HUES6 (cell line): ENCODE data around the gene CCR8.

Source experiments
- H3K27ac ChIP-seq: 2 replicates; pipeline ENCODE4 v1.7.0; 2013; ENCODE audit warnings: low read depth, mild to moderate bottlenecking, low read length, inconsistent platforms
- H3K27me3 ChIP-seq: 2 replicates; pipeline ENCODE4 v1.6.1; 2013; ENCODE audit warnings: low read length; ENCODE audit not compliant: control insufficient read depth, insufficient read depth
- H3K36me3 ChIP-seq: 2 replicates; pipeline ENCODE4 v1.6.1; 2013; ENCODE audit warnings: low read length; ENCODE audit not compliant: control insufficient read depth, insufficient read depth
- H3K4me1 ChIP-seq: 2 replicates; pipeline ENCODE4 v1.6.1; 2013; ENCODE audit warnings: low read length; ENCODE audit not compliant: control insufficient read depth, insufficient read depth
- H3K4me3 ChIP-seq: 2 replicates; pipeline ENCODE4 v1.5.1; 2013; ENCODE audit warnings: low read depth, low read length
- H3K9ac ChIP-seq: one replicate; pipeline ENCODE4 v1.6.1; 2013; ENCODE audit warnings: mild to moderate bottlenecking, low read length
- H3K9me3 ChIP-seq: 2 replicates; pipeline ENCODE4 v1.6.1; 2013; ENCODE audit warnings: low read depth, low read length; ENCODE audit not compliant: control insufficient read depth, insufficient read depth

CCR8 gene

DNA sequence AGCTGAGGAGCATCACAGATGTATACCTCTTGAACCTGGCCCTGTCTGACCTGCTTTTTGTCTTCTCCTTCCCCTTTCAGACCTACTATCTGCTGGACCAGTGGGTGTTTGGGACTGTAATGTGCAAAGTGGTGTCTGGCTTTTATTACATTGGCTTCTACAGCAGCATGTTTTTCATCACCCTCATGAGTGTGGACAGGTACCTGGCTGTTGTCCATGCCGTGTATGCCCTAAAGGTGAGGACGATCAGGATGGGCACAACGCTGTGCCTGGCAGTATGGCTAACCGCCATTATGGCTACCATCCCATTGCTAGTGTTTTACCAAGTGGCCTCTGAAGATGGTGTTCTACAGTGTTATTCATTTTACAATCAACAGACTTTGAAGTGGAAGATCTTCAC lies 3.0 kb downstream of the CCR8 start:
- H3K36me3 ChIP-seq, result no peaks in the 10 kb centered on the region
- no peak overlapping the region for H3K27ac ChIP-seq
- no peaks in the 10 kb centered on the region for H3K9me3 ChIP-seq
- H3K4me1 ChIP-seq, result peaks cover 6% of the 10 kb centered on the region; the same call in 1 of the 2 replicates
- no peaks in the 10 kb centered on the region for H3K27me3 ChIP-seq
- H3K4me3 ChIP-seq, result no peak overlapping the region
- no peak overlapping the region for H3K9ac ChIP-seq

DNA sequence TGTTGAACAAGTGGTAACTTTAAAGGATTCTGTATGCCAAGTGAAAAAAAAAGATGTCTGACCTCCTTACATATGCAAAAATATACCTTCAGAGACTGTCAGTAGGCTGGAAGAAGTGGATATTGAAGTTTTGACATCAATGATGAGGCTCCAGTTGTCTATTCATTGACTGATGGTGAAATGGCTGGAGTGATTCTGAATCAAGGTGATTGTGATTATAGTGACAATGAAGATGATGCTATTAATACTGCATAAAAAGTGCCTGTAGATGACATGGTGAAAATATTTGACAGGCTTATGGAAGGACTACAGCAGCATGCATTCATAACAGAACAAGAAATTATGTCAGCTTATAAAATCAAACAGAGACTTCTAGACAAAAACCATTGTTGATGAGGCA lies 4.1 kb downstream of the CCR8 start:
- Histone ChIP-seq H3K27me3 (no peaks in the 10 kb centered on the region), H3K9ac (no peak overlapping the region), H3K36me3 (no peaks in the 10 kb centered on the region), H3K4me1 (peaks cover 6% of the 10 kb centered on the region; the same call in 1 of the 2 replicates), H3K9me3 (no peaks in the 10 kb centered on the region), H3K4me3 (no peak overlapping the region), H3K27ac (no peak overlapping the region)

DNA sequence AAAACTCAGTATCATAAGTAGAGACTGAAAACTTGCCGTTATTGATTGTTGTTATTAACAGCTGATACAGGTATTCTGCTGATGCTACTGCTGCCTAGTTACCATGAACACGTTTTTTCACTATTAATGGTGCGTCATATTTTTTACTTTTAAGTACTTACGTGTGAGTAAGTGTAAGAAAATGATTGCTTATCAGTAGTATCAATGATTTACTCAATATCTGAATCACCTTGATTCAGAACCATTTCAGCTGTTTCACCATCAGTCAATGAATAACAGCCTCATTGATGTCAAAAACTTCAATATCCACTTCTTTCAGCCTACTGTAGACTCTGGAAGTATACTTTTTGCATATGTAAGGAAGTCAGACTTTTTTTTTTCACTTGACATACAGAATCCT lies 4.7 kb downstream of the CCR8 start:
- peaks cover 6% of the 10 kb centered on the region; the same call in 1 of the 2 replicates for H3K4me1 ChIP-seq
- no peak overlapping the region for H3K27ac ChIP-seq
- H3K36me3 ChIP-seq, result no peaks in the 10 kb centered on the region
- H3K9me3 ChIP-seq, result no peaks in the 10 kb centered on the region
- H3K9ac ChIP-seq, result no peak overlapping the region
- no peak overlapping the region for H3K4me3 ChIP-seq
- H3K27me3 ChIP-seq, result no peaks in the 10 kb centered on the region

DNA sequence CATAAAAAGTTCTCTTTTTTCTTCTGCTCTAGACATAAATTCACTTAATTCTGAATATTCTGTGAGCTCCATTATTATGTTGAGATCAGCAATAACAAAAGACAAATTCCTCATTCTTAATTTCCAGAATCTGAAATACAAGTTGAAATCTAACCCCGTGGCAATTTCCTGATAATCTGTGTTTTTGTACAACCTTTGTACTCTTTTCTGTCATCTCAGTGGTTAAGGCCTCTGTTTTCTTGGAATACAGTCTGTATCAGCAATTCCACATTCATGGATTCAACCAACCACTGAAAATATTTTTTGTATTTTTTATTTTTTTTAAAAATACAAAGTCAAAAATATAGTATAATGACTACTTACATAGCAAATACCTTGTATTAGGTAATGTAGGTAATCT lies 8.7 kb downstream of the CCR8 start:
- Histone ChIP-seq H3K27me3 (no peaks in the 10 kb centered on the region), H3K27ac (no peak overlapping the region), H3K9me3 (no peaks in the 10 kb centered on the region), H3K4me3 (no peak overlapping the region), H3K36me3 (no peaks in the 10 kb centered on the region), H3K4me1 (no peaks in the 10 kb centered on the region), H3K9ac (no peak overlapping the region)

DNA sequence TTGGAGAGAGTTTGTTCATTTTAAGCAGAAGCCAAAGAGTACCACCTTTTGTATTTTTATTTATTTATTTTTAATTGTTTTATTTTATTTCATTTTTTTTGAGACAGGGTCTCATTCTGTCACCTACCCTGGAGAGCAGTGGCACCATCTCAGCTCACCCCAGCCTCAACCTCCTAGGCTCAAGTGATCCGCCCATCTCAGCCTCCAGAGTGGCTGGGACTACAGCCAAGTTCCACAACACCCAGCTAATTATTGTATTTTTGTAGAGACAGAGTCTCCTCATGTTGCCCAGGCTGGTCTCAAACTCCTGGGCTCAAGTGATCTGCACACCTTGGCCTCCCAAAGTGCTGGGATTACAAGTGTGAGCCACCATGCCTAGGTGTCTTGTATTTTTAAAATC lies 9.6 kb downstream of the CCR8 start:
- H3K36me3 ChIP-seq, result no peaks in the 10 kb centered on the region
- no peak overlapping the region for H3K9ac ChIP-seq
- no peaks in the 10 kb centered on the region for H3K4me1 ChIP-seq
- no peak overlapping the region for H3K27ac ChIP-seq
- H3K9me3 ChIP-seq, result no peaks in the 10 kb centered on the region
- H3K27me3 ChIP-seq, result no peaks in the 10 kb centered on the region
- no peak overlapping the region for H3K4me3 ChIP-seq

DNA sequence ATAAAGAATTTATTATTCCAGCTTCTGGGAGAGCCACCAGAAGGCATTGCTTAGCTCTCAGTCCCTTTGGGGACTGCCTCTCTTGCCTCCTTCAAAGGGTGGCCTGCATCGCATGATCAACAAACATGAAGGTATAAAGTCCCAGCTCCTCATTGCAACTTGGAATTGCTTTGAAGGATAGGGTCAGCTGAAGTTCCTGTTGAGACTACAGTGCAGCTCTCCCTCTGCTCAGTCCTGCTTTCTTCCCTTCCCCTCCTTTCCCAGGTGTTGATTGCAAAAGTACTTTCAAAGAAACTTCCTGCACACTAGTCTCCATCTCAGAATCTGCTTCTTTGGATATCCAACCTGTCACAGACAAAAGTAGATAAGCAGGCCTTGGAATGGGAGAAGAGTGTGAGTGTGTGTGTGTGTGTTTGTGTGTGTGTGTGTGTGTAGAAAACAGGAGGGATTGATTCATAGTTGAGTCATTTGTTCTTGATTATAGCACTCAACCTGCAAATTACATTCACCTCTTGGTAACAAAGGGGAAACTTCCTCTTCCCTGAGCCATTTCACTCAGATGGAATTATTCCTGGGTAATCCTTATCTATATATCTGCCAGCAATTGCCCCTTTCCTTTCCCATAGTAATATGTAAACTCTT lies 13.7 kb downstream of the CCR8 start:
- no peak overlapping the region for H3K27ac ChIP-seq
- no peaks in the 10 kb centered on the region for H3K36me3 ChIP-seq
- H3K9ac ChIP-seq, result no peak overlapping the region
- H3K9me3 ChIP-seq, result no peaks in the 10 kb centered on the region
- no peaks in the 10 kb centered on the region for H3K27me3 ChIP-seq
- H3K4me1 ChIP-seq, result peaks cover 14% of the 10 kb centered on the region
- H3K4me3 ChIP-seq, result no peak overlapping the region

DNA sequence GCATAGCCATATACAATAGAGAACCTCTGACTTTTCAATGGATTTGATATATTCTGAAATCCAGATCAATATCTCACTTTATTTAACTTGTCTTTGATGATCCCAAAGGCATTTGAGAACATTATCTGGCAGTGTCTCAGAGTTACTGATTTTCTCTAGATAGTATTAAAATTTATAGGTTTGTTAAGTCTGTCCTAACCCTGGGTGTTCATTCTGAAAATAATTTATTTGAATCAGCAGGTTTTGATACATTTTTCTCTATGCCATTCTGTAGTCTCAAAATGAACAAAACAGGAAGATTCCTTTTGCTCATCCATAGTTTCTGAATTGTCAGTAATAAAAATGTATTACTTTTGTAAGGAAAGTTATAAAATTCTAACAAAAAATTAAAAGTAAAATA lies 14.3 kb downstream of the CCR8 start:
- no peak overlapping the region for H3K9ac ChIP-seq
- peaks cover 14% of the 10 kb centered on the region for H3K4me1 ChIP-seq
- no peak overlapping the region for H3K27ac ChIP-seq
- H3K9me3 ChIP-seq, result no peaks in the 10 kb centered on the region
- no peaks in the 10 kb centered on the region for H3K36me3 ChIP-seq
- no peak overlapping the region for H3K4me3 ChIP-seq
- no peaks in the 10 kb centered on the region for H3K27me3 ChIP-seq

DNA sequence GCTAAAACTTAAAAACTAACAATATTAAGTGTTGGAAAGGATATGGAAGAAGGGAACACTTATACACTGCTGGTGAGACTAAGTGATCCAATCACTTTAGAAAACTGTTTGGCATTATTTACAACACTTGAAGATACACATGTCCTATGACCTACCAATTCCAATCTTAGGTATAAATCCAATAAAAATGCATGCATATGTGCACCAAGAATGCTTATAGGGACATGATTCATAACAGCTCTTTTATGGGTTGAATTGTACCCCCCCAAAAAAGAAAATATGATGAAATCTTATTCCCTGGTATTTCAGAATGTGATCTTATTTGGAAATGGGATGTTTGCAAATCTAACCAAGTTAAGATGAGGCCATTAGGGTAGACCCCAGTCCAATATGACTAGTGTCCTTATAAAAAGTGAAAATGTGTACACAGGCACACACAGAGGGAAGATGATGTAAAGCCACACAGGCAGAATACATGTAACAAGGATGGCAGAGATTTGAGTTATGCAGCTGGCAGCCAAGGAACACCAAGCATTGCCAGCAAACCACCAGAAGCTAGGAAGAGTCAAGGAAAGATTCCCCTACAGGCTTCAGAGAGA lies 15.3 kb downstream of the CCR8 start:
- H3K27ac ChIP-seq, result no peak overlapping the region
- H3K9ac ChIP-seq, result no peak overlapping the region
- no peak overlapping the region for H3K4me3 ChIP-seq
- no peaks in the 10 kb centered on the region for H3K27me3 ChIP-seq
- H3K4me1 ChIP-seq, result peaks cover 14% of the 10 kb centered on the region
- H3K36me3 ChIP-seq, result no peaks in the 10 kb centered on the region
- H3K9me3 ChIP-seq, result no peaks in the 10 kb centered on the region

DNA sequence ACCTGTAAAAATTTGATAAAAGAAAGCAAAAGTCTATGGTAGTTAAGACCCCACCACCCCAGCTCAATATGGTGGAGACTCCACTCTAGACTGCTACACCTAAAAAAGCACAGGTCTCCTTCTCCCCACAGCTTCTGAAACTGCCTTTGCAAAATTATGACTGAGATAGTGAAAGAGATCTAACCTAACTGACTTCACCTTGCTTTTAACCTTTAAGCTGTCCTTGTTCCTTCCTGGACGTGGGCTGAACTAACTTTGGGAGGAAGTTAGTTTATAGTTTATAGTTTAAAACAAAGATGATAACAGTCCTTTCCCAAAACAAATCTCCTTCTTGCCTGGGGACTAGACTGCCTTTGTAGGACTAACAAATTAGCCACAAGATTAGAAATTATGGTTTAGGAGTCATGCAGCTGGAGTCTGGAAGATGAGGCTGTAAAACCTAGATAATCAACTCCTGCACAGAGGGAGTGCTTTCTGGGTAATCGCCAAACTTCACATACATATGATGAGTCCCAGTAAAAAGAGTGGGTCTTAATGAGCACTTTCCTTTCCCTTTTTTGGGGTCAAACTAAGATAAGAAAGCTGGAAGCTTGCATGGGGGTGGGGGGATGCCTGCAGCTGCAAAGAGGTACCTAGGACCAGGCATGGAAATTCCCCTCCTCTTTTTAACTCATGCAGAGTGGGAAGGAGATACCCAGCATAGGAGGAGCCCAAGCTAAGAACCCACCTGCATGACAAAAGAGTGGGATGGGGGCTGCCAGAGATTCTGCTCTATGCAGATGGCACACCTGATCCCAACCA lies 17.5 kb downstream of the CCR8 start:
- Histone ChIP-seq H3K36me3 (no peaks in the 10 kb centered on the region), H3K27me3 (no peaks in the 10 kb centered on the region), H3K4me3 (no peak overlapping the region), H3K27ac (no peak overlapping the region), H3K9me3 (no peaks in the 10 kb centered on the region), H3K9ac (no peak overlapping the region), H3K4me1 (peaks cover 14% of the 10 kb centered on the region)

DNA sequence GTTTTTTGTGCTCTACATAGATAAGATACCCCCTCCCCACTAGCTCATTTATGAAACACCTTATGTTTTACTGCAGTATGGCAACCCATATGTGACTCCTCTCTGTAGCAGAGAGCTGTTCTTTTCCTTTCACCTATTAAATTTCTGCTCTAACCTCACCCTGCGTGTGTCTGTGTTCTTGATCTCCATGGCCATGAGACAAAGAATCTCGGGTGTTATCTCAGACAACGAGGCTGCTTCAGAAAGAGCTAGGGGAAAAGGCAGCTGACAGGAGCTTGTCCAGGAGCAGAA lies 18.0 kb downstream of the CCR8 start:
- Histone ChIP-seq H3K36me3 (no peaks in the 10 kb centered on the region), H3K27ac (no peak overlapping the region)

DNA sequence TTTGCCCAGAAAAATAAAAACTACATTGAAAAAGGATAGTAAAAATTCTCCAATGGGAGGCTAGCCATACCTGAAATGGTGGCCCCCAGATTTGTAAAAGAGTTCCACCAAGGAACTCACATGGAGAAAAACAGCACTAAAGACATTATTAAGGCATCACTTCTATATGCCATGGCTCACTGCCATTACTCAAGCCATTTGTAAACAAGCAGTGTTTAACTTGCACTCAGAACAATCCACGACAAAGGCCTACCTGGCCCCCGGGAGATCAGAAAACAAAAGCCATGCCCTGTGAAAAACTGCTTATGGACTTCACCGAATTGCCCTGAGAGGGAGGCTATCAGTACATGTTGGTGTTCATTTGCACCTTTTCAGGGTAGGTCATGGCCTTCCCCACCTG lies 19.6 kb downstream of the CCR8 start:
- H3K27me3 ChIP-seq, result no peaks in the 10 kb centered on the region
- H3K27ac ChIP-seq, result no peak overlapping the region
- no peak overlapping the region for H3K9ac ChIP-seq
- H3K4me1 ChIP-seq, result peaks cover 14% of the 10 kb centered on the region
- no peaks in the 10 kb centered on the region for H3K36me3 ChIP-seq
- H3K9me3 ChIP-seq, result no peaks in the 10 kb centered on the region
- no peak overlapping the region for H3K4me3 ChIP-seq

More for the DNA sequence above, 18.0 kb downstream of the CCR8 start:
- H3K27me3 ChIP-seq, result no peaks in the 10 kb centered on the region
- peaks cover 14% of the 10 kb centered on the region for H3K4me1 ChIP-seq
- H3K9me3 ChIP-seq, result no peaks in the 10 kb centered on the region
- no peak overlapping the region for H3K9ac ChIP-seq
- H3K4me3 ChIP-seq, result no peak overlapping the region
